ENCODE measurements around the gene KCNK1.
"Not testable (repeated sequence)": the region's sequence is repeated elsewhere in the genome, so short reads cannot be mapped to it uniquely, and the experiment has no call there.

Gene KCNK1

GRCh38 chr1:233665575-233666270 lies 51.8 kb downstream of the KCNK1 start:
- no peak for DNase-seq

GRCh38 chr1:233667741-233668140 lies 53.8 kb downstream of the KCNK1 start:
- DNase-seq: no peak

- DNase-seq: no peak
These were observed 54.3 kb downstream of the KCNK1 start for GRCh38 chr1:233668146-233668724.

GRCh38 chr1:233668725-233669294 lies 54.9 kb downstream of the KCNK1 start:
- no peak for DNase-seq

- not testable (repeated sequence) for DNase-seq
These were observed 56.5 kb downstream of the KCNK1 start for GRCh38 chr1:233670363-233670762.

GRCh38 chr1:233671286-233671685 lies 57.4 kb downstream of the KCNK1 start:
- DNase-seq: peak in 17 of 56 donors; percentile 2 to 65 (median 32)

- no peak for DNase-seq
These were observed 58.8 kb downstream of the KCNK1 start for GRCh38 chr1:233672732-233673131.

GRCh38 chr1:233673261-233673946 lies 59.5 kb downstream of the KCNK1 start:
- no peak for DNase-seq

- no peak for DNase-seq
These were observed 60.1 kb downstream of the KCNK1 start for GRCh38 chr1:233673947-233674431.

GRCh38 chr1:233675446-233675845 lies 61.5 kb downstream of the KCNK1 start:
- no peak for DNase-seq

GRCh38 chr1:233675893-233676292 lies 62.0 kb downstream of the KCNK1 start:
- DNase-seq: no peak

GRCh38 chr1:233677690-233678354 lies 63.9 kb downstream of the KCNK1 start:
- no peak for DNase-seq

- DNase-seq: no peak
These were observed 65.1 kb downstream of the KCNK1 start for GRCh38 chr1:233679030-233679429.

- DNase-seq: no peak
These were observed 65.9 kb downstream of the KCNK1 start for GRCh38 chr1:233679591-233680373.

- no peak for DNase-seq
These were observed 67.4 kb downstream of the KCNK1 start for GRCh38 chr1:233681285-233681684.

GRCh38 chr1:233686653-233687052 lies 72.7 kb downstream of the KCNK1 start:
- not testable (repeated sequence) for DNase-seq

GRCh38 chr1:233689017-233689747 lies 75.3 kb downstream of the KCNK1 start:
- DNase-seq: no peak

GRCh38 chr1:233689748-233690254 lies 75.9 kb downstream of the KCNK1 start:
- no peak for DNase-seq

- DNase-seq: no peak
These were observed 82.0 kb downstream of the KCNK1 start for GRCh38 chr1:233695901-233696300.

- no peak for DNase-seq
These were observed 86.4 kb downstream of the KCNK1 start for GRCh38 chr1:233700338-233700737.

Measured in amygdala (tissue), 56 donors.